H1 (cell line): ENCODE results near the gene IRX4.

Experiments
- CHD2 ChIP-seq: IDR thresholded peaks from 2 replicates; pipeline ENCODE4 v1.6.1; 2012; ENCODE audit warnings: low read length, improper control_type of control experiment
- CREB1 ChIP-seq: IDR thresholded peaks from 2 replicates; pipeline ENCODE4 v1.6.1; 2012; ENCODE audit warnings: inconsistent platforms
- CTCF ChIP-seq, 3 experiments: IDR thresholded peaks; 1 replicate in 2 of 3; 2 replicates in 1 of 3; pipeline versions ENCODE4 v1.5.1 to v1.6.1; 2011; ENCODE audit warnings: low read length in 3 of 3, mild to moderate bottlenecking in 3 of 3, inconsistent platforms in 2 of 3, low read depth in 1 of 3, moderate library complexity in 1 of 3; ENCODE audit not compliant: insufficient read depth in 1 of 3; ENCODE audit errors: control extremely low read depth in 1 of 3
- EGR1 ChIP-seq: IDR thresholded peaks from 2 replicates; pipeline ENCODE4 v1.6.1; 2011; ENCODE audit warnings: low read depth, low read length, borderline replicate concordance
- EP300 ChIP-seq, 2 experiments: IDR thresholded peaks; 1 replicate in 1 of 2; 2 replicates in 1 of 2; pipeline ENCODE4 v1.6.1; 2011 to 2012; ENCODE audit warnings: low read depth in 2 of 2, low read length in 2 of 2, mild to moderate bottlenecking in 2 of 2, borderline replicate concordance in 1 of 2, inconsistent platforms in 1 of 2, moderate library complexity in 1 of 2
- EZH2 ChIP-seq: fragments of 200-600 bp; sonication (generic); IDR thresholded peaks from 2 replicates; pipeline ENCODE4 v1.7.1; 2012; ENCODE audit warnings: low read depth, mild to moderate bottlenecking, moderate library complexity, low read length, inconsistent platforms; ENCODE audit not compliant: severe bottlenecking
- POLR2A ChIP-seq, 2 experiments: IDR thresholded peaks; 1 replicate in 1 of 2; 2 replicates in 1 of 2; pipeline ENCODE4 v1.6.1; 2011; ENCODE audit warnings: low read depth in 2 of 2, low read length in 2 of 2, mild to moderate bottlenecking in 2 of 2; ENCODE audit errors: control extremely low read depth in 1 of 2
- TAF1 ChIP-seq: IDR thresholded peaks from 2 replicates; pipeline ENCODE4 v1.6.1; 2011; ENCODE audit warnings: mild to moderate bottlenecking, low read depth, low read length
- TBP ChIP-seq: IDR thresholded peaks from 2 replicates; pipeline ENCODE4 v1.6.1; 2011; ENCODE audit warnings: low read depth, low read length, improper control_type of control experiment
- USF2 ChIP-seq: IDR thresholded peaks from 2 replicates; pipeline ENCODE4 v1.6.1; 2011; ENCODE audit warnings: low read length, improper control_type of control experiment
- TF ChIP-seq, protein P1 (sequence below): fragments of 300-600 bp; sonication (generic); IDR thresholded peaks from 2 replicates; pipeline ENCODE4 v1.7.1; 2012; ENCODE audit warnings: low read length, moderate library complexity, mild to moderate bottlenecking, inconsistent platforms; ENCODE audit not compliant: insufficient replicate concordance

DNA sequence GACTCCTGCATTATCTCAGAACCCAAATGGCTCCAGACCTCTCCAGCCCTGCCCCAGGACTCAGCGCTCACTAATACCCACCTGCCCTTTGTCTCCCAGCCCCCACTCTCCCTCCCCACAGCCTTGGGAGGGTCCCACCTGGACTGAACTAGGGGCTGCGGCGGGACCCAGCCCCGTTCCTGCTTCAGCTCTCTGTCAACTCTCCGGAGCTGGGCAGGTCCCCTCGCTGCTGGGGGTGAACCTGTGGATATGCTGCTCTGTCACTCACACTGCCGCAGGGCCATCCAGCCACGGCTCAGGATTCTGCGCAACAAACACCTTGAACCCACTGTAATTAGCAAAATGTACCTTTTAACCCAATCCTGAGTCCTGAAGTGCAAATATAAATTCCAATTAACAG is 44.7 kb downstream of the IRX4 start:
- TF ChIP-seq EP300 (IDR thresholded peaks at IDR 0.05; ENCODE audit: borderline replicate concordance in 1 of 2, low read depth in 2 of 2, low read length in 2 of 2) (no peak), CREB1 (no peak), EZH2 (no peak), EGR1 (no peak), CTCF (IDR thresholded peaks at IDR 0.05; ENCODE audit: control extremely low read depth in 1 of 3, insufficient read depth in 1 of 3, low read depth in 1 of 3, low read length in 3 of 3) (no peak), POLR2A (IDR thresholded peaks at IDR 0.05; ENCODE audit: control extremely low read depth in 1 of 2, low read depth in 2 of 2, low read length in 2 of 2) (no peak), TAF1 (no peak), TBP (no peak), USF2 (no peak), CHD2 (no peak)
- TF ChIP-seq, protein P1, sequence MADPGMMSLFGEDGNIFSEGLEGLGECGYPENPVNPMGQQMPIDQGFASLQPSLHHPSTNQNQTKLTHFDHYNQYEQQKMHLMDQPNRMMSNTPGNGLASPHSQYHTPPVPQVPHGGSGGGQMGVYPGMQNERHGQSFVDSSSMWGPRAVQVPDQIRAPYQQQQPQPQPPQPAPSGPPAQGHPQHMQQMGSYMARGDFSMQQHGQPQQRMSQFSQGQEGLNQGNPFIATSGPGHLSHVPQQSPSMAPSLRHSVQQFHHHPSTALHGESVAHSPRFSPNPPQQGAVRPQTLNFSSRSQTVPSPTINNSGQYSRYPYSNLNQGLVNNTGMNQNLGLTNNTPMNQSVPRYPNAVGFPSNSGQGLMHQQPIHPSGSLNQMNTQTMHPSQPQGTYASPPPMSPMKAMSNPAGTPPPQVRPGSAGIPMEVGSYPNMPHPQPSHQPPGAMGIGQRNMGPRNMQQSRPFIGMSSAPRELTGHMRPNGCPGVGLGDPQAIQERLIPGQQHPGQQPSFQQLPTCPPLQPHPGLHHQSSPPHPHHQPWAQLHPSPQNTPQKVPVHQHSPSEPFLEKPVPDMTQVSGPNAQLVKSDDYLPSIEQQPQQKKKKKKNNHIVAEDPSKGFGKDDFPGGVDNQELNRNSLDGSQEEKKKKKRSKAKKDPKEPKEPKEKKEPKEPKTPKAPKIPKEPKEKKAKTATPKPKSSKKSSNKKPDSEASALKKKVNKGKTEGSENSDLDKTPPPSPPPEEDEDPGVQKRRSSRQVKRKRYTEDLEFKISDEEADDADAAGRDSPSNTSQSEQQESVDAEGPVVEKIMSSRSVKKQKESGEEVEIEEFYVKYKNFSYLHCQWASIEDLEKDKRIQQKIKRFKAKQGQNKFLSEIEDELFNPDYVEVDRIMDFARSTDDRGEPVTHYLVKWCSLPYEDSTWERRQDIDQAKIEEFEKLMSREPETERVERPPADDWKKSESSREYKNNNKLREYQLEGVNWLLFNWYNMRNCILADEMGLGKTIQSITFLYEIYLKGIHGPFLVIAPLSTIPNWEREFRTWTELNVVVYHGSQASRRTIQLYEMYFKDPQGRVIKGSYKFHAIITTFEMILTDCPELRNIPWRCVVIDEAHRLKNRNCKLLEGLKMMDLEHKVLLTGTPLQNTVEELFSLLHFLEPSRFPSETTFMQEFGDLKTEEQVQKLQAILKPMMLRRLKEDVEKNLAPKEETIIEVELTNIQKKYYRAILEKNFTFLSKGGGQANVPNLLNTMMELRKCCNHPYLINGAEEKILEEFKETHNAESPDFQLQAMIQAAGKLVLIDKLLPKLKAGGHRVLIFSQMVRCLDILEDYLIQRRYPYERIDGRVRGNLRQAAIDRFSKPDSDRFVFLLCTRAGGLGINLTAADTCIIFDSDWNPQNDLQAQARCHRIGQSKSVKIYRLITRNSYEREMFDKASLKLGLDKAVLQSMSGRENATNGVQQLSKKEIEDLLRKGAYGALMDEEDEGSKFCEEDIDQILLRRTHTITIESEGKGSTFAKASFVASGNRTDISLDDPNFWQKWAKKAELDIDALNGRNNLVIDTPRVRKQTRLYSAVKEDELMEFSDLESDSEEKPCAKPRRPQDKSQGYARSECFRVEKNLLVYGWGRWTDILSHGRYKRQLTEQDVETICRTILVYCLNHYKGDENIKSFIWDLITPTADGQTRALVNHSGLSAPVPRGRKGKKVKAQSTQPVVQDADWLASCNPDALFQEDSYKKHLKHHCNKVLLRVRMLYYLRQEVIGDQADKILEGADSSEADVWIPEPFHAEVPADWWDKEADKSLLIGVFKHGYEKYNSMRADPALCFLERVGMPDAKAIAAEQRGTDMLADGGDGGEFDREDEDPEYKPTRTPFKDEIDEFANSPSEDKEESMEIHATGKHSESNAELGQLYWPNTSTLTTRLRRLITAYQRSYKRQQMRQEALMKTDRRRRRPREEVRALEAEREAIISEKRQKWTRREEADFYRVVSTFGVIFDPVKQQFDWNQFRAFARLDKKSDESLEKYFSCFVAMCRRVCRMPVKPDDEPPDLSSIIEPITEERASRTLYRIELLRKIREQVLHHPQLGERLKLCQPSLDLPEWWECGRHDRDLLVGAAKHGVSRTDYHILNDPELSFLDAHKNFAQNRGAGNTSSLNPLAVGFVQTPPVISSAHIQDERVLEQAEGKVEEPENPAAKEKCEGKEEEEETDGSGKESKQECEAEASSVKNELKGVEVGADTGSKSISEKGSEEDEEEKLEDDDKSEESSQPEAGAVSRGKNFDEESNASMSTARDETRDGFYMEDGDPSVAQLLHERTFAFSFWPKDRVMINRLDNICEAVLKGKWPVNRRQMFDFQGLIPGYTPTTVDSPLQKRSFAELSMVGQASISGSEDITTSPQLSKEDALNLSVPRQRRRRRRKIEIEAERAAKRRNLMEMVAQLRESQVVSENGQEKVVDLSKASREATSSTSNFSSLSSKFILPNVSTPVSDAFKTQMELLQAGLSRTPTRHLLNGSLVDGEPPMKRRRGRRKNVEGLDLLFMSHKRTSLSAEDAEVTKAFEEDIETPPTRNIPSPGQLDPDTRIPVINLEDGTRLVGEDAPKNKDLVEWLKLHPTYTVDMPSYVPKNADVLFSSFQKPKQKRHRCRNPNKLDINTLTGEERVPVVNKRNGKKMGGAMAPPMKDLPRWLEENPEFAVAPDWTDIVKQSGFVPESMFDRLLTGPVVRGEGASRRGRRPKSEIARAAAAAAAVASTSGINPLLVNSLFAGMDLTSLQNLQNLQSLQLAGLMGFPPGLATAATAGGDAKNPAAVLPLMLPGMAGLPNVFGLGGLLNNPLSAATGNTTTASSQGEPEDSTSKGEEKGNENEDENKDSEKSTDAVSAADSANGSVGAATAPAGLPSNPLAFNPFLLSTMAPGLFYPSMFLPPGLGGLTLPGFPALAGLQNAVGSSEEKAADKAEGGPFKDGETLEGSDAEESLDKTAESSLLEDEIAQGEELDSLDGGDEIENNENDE, result no peak
